SK-N-MC (cell line): Measurements from ENCODE around the gene TBC1D22B.

Source experiments
- EZH2 ChIP-seq: fragments of 200-600 bp; sonication (generic); IDR thresholded peaks from one replicate; pipeline ENCODE4 v1.6.1; 2017; ENCODE audit warnings: antibody characterized with exemption
- POLR2AphosphoS5 ChIP-seq: IDR thresholded peaks from 2 replicates; pipeline ENCODE4 v1.6.1; 2012; ENCODE audit warnings: mild to moderate bottlenecking, low read depth, low read length, borderline replicate concordance

- no peak for TF ChIP-seq POLR2AphosphoS5
- TF ChIP-seq EZH2 = no peak
These were observed 66.0 kb downstream of the TBC1D22B start for GRCh38 chr6:37323580-37323979.
